ENCODE measurements around the gene BPI.

DNA sequence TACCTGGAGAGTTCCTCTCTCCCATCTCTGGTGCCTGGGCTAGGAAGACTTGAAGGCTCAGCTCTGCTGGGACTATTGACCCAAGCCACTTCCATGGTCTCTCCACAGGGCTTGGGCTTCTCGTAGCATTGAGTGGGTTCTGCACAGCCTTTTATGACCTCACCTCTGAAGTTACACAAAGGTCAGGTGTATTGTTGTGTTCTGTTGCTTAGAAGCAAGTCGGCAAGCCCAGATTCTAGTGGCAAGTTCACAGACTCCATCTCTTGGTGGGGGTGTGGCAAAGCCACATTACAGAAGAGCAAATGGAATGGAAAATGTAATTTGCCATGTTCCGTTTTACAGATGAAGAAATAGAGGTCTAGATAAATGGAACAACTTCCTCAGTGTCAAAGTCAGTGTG is 13.5 kb downstream of the BPI start:
- TF ChIP-seq, protein P1, sequence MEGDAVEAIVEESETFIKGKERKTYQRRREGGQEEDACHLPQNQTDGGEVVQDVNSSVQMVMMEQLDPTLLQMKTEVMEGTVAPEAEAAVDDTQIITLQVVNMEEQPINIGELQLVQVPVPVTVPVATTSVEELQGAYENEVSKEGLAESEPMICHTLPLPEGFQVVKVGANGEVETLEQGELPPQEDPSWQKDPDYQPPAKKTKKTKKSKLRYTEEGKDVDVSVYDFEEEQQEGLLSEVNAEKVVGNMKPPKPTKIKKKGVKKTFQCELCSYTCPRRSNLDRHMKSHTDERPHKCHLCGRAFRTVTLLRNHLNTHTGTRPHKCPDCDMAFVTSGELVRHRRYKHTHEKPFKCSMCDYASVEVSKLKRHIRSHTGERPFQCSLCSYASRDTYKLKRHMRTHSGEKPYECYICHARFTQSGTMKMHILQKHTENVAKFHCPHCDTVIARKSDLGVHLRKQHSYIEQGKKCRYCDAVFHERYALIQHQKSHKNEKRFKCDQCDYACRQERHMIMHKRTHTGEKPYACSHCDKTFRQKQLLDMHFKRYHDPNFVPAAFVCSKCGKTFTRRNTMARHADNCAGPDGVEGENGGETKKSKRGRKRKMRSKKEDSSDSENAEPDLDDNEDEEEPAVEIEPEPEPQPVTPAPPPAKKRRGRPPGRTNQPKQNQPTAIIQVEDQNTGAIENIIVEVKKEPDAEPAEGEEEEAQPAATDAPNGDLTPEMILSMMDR (IDR thresholded peaks at IDR 0.05), result no peak
- TF ChIP-seq POLR2A (IDR thresholded peaks at IDR 0.05) (no peak), EP300 (IDR thresholded peaks at IDR 0.05; ENCODE audit: low read depth) (no peak), POLR2AphosphoS5 (IDR thresholded peaks at IDR 0.05) (no peak)
